ENCODE data around the gene SYT9. TPM values are rescaled to one million over a fixed set of nuclear protein-coding genes. Genes with fewer than 3 reads are reported as not detected.

The SYT9 gene
- total and polyA plus RNA-seq, 2 of the 8 experiments (the other 6 are each of a cell fraction or from before 2014, with no cell fraction given): 1.5 to 2.9 TPM

GRCh38 chr11:7430496-7430895 lies 178.8 kb downstream of the SYT9 start:
- Histone ChIP-seq H3K9ac (replicated peaks in 1 of 4; ENCODE audit: extremely low read depth in 1 of 4, low read depth in 3 of 4, low read length in 3 of 4) (no peak overlapping the region), H3K79me1 (ENCODE audit: low read depth, low read length) (no peaks in the 10 kb centered on the region), H2BK5ac (ENCODE audit: low read depth, low read length) (no peak overlapping the region), H3K23ac (ENCODE audit: insufficient read length) (no peak overlapping the region), H3K4me1 (replicated peaks in 1 of 4; ENCODE audit: control insufficient read depth in 3 of 4, insufficient read depth in 4 of 4, low read length in 3 of 4) (no peaks in the 10 kb centered on the region; a peak in 1 of 7 replicates), H4K91ac (replicated peaks; ENCODE audit: insufficient read length, low read length) (no peak overlapping the region), H2BK120ac (replicated peaks; ENCODE audit: low read depth, low read length) (no peak overlapping the region), H2AK5ac (ENCODE audit: low read depth, low read length) (no peak overlapping the region), H2BK15ac (ENCODE audit: low read length) (no peak overlapping the region), H3K4me2 (ENCODE audit: insufficient read depth in 1 of 2, low read depth in 2 of 2, low read length in 2 of 2) (no peak overlapping the region), H3K4me3 (ENCODE audit: extremely low read depth in 1 of 4, insufficient read depth in 2 of 4, low read depth in 3 of 4, low read length in 4 of 4) (no peak overlapping the region), H3K18ac (ENCODE audit: extremely low read depth, low read length) (no peak overlapping the region), H2AFZ (ENCODE audit: low read length) (no peak overlapping the region), H3K4ac (replicated peaks; ENCODE audit: insufficient read length, low read depth, low read length) (no peak overlapping the region), H4K20me1 (replicated peaks in 1 of 2; ENCODE audit: control insufficient read depth in 1 of 2, insufficient read depth in 2 of 2, low read length in 2 of 2) (no peaks in the 10 kb centered on the region), H3K9me3 (ENCODE audit: insufficient read depth in 2 of 2, low read depth in 1 of 2, low read length in 1 of 2) (no peaks in the 10 kb centered on the region), H3K27me3 (replicated peaks in 1 of 4; ENCODE audit: control insufficient read depth in 3 of 4, extremely low read depth in 1 of 4, insufficient read depth in 3 of 4, low read length in 3 of 4) (no peaks in the 10 kb centered on the region), H4K5ac (ENCODE audit: insufficient read length, low read depth, low read length) (no peak overlapping the region), H4K8ac (ENCODE audit: extremely low read depth, insufficient read depth, low read length) (no peak overlapping the region), H3K79me2 (ENCODE audit: control insufficient read depth in 1 of 2, insufficient read depth in 2 of 2, low read length in 2 of 2) (no peaks in the 10 kb centered on the region), H3K56ac (replicated peaks; ENCODE audit: insufficient read length, low read depth, low read length) (no peak overlapping the region), H3K27ac (ENCODE audit: low read depth, low read length) (no peak overlapping the region), H2BK12ac (ENCODE audit: low read depth, low read length) (no peak overlapping the region), H3K14ac (ENCODE audit: insufficient read length) (no peak overlapping the region), H3K36me3 (ENCODE audit: control insufficient read depth in 2 of 4, insufficient read depth in 4 of 4, low read length in 3 of 4) (no peaks in the 10 kb centered on the region), H2BK20ac (ENCODE audit: low read length) (no peak overlapping the region), H3K23me2 (ENCODE audit: low read depth, low read length) (no peaks in the 10 kb centered on the region)
- DNase-seq (ENCODE audit: low read depth in 1 of 2, low spot score in 2 of 2) (no peak), FAIRE-seq (no peak)
- WGBS, 2 experiments (ENCODE audit: extremely low coverage in 1 of 2, insufficient coverage in 1 of 2, insufficient read length in 1 of 2, insufficient replicate concordance in 2 of 2, low coverage in 1 of 2, low lambda C conversion rate in 2 of 2, missing lambda C conversion rate in 1 of 2): 89% methylated on average over 2 of the region's 2 CpGs; no CpG with 5 or more reads in 1 of the 2 experiments
- ChIA-PET POLR2A (ENCODE audit: partially characterized antibody) (no interaction called here), CTCF (ENCODE audit: partially characterized antibody) (interaction anchor here (1.4 to 2.2 kb wide), 2 partner anchors 11 to 13 kb away, joined by 3 to 10 read pairs; no protein-coding TSS in a partner anchor)
- TF ChIP-seq EGR1 (IDR thresholded peaks at IDR 0.05; ENCODE audit: borderline replicate concordance, low read depth, low read length) (no peak), TAF1 (IDR thresholded peaks at IDR 0.05; ENCODE audit: low read depth, low read length) (no peak), RBBP5 (IDR thresholded peaks at IDR 0.05; ENCODE audit: borderline replicate concordance, low read depth, low read length) (no peak), PHF8 (conservative IDR thresholded peaks at IDR 0.05; ENCODE audit: low read depth, low read length) (no peak), SUZ12 (IDR thresholded peaks at IDR 0.05; ENCODE audit: low read length) (no peak), CHD1 (IDR thresholded peaks at IDR 0.05; ENCODE audit: low read depth, low read length) (no peak), YY1 (IDR thresholded peaks at IDR 0.05; ENCODE audit: low read depth, low read length) (no peak), SP1 (IDR thresholded peaks at IDR 0.05; ENCODE audit: low read depth, low read length) (no peak), EP300 (IDR thresholded peaks at IDR 0.05; ENCODE audit: borderline replicate concordance in 1 of 2, low read depth in 2 of 2, low read length in 2 of 2) (no peak), CBX8 (IDR thresholded peaks at IDR 0.05; ENCODE audit: borderline replicate concordance, low read depth, low read length) (no peak), CBX5 (IDR thresholded peaks at IDR 0.05; ENCODE audit: low read depth, low read length) (no peak)
- TF ChIP-seq, protein P1, sequence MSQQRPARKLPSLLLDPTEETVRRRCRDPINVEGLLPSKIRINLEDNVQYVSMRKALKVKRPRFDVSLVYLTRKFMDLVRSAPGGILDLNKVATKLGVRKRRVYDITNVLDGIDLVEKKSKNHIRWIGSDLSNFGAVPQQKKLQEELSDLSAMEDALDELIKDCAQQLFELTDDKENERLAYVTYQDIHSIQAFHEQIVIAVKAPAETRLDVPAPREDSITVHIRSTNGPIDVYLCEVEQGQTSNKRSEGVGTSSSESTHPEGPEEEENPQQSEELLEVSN (IDR thresholded peaks at IDR 0.05): no peak
- TF ChIP-seq, protein P2, sequence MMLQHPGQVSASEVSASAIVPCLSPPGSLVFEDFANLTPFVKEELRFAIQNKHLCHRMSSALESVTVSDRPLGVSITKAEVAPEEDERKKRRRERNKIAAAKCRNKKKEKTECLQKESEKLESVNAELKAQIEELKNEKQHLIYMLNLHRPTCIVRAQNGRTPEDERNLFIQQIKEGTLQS (IDR thresholded peaks at IDR 0.05; ENCODE audit: insufficient read depth, low read depth, low read length): no peak

Data from H1 (cell line).